GM08714 (cell line): ENCODE data around the gene CREBL2.

ENCODE experiments used
- H3K4me3 ChIP-seq: fragments of 200-500 bp; sonication (Bioruptor generic); 2 replicates; pipeline ENCODE4 v1.5.1; 2014; ENCODE audit warnings: mild to moderate bottlenecking, low read length, inconsistent platforms
- ZNF274 ChIP-seq: IDR thresholded peaks from 2 replicates; pipeline ENCODE4 v1.6.1; 2012; ENCODE audit warnings: mild to moderate bottlenecking, low read depth, low read length

CREBL2 gene

DNA sequence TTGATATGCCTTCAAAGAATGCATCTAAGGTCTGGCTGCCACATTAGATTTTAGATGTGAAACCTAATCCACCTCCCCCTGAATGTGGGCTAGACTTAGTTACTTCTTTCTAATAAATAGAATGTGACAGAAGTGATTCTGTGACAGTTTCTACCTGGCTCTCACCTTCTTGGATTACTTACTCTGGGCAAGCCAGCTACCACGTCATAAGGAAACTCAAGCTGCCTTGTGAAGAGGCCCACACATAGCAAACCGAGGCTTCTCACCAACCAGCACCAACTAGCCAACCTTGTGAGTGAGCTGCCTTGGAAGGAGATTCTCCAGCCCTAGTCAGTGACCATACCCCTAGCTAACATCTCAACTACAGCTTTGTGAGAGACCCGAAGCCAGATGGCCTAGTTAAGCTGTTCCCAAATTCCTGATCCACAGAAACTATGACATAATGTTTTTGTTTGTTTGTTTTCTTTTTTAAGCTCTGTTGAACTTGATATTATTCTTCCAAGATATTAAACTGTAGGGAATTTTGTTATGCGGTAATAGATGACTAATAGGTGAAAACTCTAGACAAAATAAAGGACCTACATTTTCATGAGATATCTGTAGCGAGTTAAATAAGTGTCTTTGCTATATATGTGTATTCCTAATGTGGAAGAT, 78.1 kb downstream of the CREBL2 start:
- no peak for TF ChIP-seq ZNF274
- H3K4me3 ChIP-seq: no peak overlapping the region

DNA sequence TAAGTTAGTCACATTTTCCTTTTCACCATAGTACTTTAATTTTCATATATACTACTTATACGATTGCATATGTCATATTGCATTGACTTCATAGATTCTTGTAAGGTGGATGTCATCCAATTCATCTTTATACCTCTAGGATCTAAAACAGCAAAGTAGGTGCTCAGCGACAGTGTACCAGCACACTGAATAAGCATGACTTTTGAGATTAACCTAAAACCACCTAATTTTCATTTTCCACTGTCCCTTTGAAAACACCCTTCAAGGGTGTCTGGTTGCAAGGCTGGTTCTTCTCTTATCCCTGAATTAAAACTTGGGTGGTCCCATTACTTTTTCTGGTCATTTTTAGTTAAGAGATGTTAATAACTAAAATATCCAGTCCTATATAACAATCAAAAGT, 79.9 kb downstream of the CREBL2 start:
- TF ChIP-seq ZNF274: no peak
- H3K4me3 ChIP-seq: no peak overlapping the region

DNA sequence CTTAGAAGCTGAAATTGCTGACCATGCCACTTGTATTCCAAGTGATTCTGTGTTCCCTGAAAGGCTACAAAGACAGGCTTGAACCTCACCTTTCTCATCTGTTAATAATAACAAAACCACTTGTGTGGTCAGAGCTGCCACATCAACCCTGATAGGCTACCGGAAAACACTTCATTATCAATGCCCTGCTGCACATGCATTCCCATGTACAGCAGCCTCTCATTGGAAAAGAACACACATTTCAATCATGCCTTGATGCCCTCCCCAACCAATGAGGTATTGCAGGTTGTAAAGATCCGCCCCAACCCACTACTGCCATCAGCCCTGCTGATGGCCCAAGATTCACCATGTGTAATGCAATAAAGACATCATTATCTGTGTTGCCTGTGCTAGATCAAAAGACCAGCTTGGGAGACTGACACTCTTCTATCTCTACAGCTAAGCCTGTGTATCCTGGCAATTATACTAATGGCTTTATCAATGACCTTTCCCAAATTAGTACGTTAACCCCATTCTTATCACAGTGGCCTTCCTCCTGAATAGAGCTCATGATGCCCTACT, 81.5 kb downstream of the CREBL2 start:
- TF ChIP-seq ZNF274: no peak
- no peak overlapping the region for H3K4me3 ChIP-seq
